ENCODE data around the gene HPCAL1. TPM values are rescaled to one million over a fixed set of nuclear protein-coding genes. Genes with fewer than 3 reads are reported as not detected.
A peak's percentile ranks its signal among the peaks of the same experiment; 100 is the strongest.

HPCAL1 gene
- total and polyA plus RNA-seq, 2 experiments from 2014 or later = 8.3 to 25.4 TPM

DNA sequence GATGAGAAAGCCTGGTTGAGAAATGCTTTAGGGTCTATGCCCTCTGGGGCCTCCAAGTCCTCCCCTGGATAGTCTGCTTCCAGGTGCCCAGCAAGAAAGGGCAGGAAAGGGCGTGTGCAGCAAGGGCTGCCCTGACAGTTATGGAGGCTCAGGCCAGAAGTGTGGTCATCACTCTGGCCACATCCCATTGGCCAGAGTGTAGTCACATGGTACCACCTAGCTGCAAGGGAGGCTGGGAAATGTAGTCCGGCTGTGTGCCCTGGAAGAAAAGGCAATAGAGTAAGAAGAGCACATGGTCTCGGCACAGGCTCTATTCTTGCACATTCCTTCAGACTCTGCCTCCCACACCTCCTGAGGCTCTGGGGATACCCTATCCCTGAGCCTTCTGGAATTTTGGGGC lies 109.7 kb downstream of the HPCAL1 start:
- no peaks in the 10 kb centered on the region for H3K36me3 ChIP-seq (ENCODE audit: insufficient read depth)
- DNase-seq (ENCODE audit: low spot score) = peak; percentile 70
- Mint-ChIP-seq H3K9me3 (no peaks in the 10 kb centered on the region; the same call in 2 of the 3 replicates), H3K4me1 (peaks cover 11% of the 10 kb centered on the region), H3K27ac (no peak overlapping the region), H3K36me3 (ENCODE audit: low read depth) (no peaks in the 10 kb centered on the region), H3K27me3 (ENCODE audit: insufficient read depth, low read depth, poor library complexity) (peaks cover 15% of the 10 kb centered on the region), H3K4me3 (no peak overlapping the region)
- H3K4me1 ChIP-seq (ENCODE audit: insufficient read depth) = no peaks in the 10 kb centered on the region; the same call in 1 of the 2 replicates
- 0 out of 2 replicates have a peak overlapping the region, but pooled peaks have one; percentile 66 for H2AFZ ChIP-seq
- no peaks in the 10 kb centered on the region for H3F3A ChIP-seq (replicated peaks; ENCODE audit: low read depth)
- H3K4me3 ChIP-seq = no peak overlapping the region
- no peaks in the 10 kb centered on the region for H3K9me2 ChIP-seq (ENCODE audit: insufficient read depth)
- peak; percentile 65 for ATAC-seq
- no peaks in the 10 kb centered on the region for H3K79me2 ChIP-seq (replicated peaks; ENCODE audit: insufficient read depth)
- no peak overlapping the region for H3K27ac ChIP-seq (ENCODE audit: low read depth)
- TF ChIP-seq CREB1 (CRISPR knock-in tag; IDR thresholded peaks at IDR 0.05; ENCODE audit: low read depth) = peak; percentile 80
- no peak for TF ChIP-seq EZH2phosphoT487 (IDR thresholded peaks at IDR 0.05; ENCODE audit: unreplicated experiment)
- TF ChIP-seq, protein P1, sequence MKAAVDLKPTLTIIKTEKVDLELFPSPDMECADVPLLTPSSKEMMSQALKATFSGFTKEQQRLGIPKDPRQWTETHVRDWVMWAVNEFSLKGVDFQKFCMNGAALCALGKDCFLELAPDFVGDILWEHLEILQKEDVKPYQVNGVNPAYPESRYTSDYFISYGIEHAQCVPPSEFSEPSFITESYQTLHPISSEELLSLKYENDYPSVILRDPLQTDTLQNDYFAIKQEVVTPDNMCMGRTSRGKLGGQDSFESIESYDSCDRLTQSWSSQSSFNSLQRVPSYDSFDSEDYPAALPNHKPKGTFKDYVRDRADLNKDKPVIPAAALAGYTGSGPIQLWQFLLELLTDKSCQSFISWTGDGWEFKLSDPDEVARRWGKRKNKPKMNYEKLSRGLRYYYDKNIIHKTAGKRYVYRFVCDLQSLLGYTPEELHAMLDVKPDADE (IDR thresholded peaks at IDR 0.05) = peak; percentile 64; the same call in 1 of the 2 replicates
- no peaks in the 10 kb centered on the region for H4K20me1 ChIP-seq (replicated peaks; ENCODE audit: insufficient read depth)
- no peak overlapping the region for H3K4me2 ChIP-seq
- H3K27me3 ChIP-seq (ENCODE audit: insufficient read depth) = no peaks in the 10 kb centered on the region

DNA sequence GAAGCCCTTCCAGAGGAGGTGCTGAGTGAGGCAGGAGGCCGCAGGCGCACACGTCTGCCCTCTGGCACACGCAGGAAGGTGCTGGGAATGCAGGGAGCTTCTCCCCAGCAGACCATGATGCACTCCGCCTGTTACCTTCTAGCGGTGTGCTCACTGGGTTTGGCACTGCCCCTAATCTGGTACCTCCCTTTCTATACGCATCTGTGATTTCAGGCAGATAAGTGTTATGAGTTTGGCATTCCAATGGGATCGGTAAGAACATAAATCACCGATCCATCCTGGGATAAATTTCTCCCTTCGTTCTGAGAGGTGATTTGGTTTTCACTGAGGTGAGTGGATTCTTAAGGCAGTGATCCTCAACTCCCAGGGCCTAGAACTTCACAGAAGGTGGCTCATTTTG lies 110.8 kb downstream of the HPCAL1 start:
- no peaks in the 10 kb centered on the region for H3K27me3 ChIP-seq (ENCODE audit: insufficient read depth)
- no peaks in the 10 kb centered on the region for H4K20me1 ChIP-seq (replicated peaks; ENCODE audit: insufficient read depth)
- H3K4me3 Mint-ChIP-seq = no peak overlapping the region
- no peaks in the 10 kb centered on the region for H3K9me2 ChIP-seq (ENCODE audit: insufficient read depth)
- ATAC-seq = no peak
- no peaks in the 10 kb centered on the region for H3K36me3 Mint-ChIP-seq (ENCODE audit: low read depth)
- peaks cover 13% of the 10 kb centered on the region for H3K27me3 Mint-ChIP-seq (ENCODE audit: insufficient read depth, low read depth, poor library complexity)
- H3K4me1 ChIP-seq (ENCODE audit: insufficient read depth) = no peaks in the 10 kb centered on the region; the same call in 1 of the 2 replicates
- H3K4me3 ChIP-seq = no peak overlapping the region
- no peak for DNase-seq (ENCODE audit: low spot score)
- H3K27ac ChIP-seq (ENCODE audit: low read depth) = no peak overlapping the region
- no peaks in the 10 kb centered on the region; the same call in 2 of the 3 replicates for H3K9me3 Mint-ChIP-seq
- no peak for TF ChIP-seq EZH2 (IDR thresholded peaks at IDR 0.05; ENCODE audit: low read depth, unreplicated experiment)
- TF ChIP-seq POLR2AphosphoS5 (IDR thresholded peaks at IDR 0.05; ENCODE audit: low read depth) = no peak
- no peak for TF ChIP-seq NANOG (IDR thresholded peaks at IDR 0.05; ENCODE audit: borderline replicate concordance)
- no peak for TF ChIP-seq JUNB (IDR thresholded peaks at IDR 0.05; ENCODE audit: unreplicated experiment)
- no peak for TF ChIP-seq ZNF331 (CRISPR knock-in tag; IDR thresholded peaks at IDR 0.05; ENCODE audit: low read depth)
- TF ChIP-seq, protein P2, sequence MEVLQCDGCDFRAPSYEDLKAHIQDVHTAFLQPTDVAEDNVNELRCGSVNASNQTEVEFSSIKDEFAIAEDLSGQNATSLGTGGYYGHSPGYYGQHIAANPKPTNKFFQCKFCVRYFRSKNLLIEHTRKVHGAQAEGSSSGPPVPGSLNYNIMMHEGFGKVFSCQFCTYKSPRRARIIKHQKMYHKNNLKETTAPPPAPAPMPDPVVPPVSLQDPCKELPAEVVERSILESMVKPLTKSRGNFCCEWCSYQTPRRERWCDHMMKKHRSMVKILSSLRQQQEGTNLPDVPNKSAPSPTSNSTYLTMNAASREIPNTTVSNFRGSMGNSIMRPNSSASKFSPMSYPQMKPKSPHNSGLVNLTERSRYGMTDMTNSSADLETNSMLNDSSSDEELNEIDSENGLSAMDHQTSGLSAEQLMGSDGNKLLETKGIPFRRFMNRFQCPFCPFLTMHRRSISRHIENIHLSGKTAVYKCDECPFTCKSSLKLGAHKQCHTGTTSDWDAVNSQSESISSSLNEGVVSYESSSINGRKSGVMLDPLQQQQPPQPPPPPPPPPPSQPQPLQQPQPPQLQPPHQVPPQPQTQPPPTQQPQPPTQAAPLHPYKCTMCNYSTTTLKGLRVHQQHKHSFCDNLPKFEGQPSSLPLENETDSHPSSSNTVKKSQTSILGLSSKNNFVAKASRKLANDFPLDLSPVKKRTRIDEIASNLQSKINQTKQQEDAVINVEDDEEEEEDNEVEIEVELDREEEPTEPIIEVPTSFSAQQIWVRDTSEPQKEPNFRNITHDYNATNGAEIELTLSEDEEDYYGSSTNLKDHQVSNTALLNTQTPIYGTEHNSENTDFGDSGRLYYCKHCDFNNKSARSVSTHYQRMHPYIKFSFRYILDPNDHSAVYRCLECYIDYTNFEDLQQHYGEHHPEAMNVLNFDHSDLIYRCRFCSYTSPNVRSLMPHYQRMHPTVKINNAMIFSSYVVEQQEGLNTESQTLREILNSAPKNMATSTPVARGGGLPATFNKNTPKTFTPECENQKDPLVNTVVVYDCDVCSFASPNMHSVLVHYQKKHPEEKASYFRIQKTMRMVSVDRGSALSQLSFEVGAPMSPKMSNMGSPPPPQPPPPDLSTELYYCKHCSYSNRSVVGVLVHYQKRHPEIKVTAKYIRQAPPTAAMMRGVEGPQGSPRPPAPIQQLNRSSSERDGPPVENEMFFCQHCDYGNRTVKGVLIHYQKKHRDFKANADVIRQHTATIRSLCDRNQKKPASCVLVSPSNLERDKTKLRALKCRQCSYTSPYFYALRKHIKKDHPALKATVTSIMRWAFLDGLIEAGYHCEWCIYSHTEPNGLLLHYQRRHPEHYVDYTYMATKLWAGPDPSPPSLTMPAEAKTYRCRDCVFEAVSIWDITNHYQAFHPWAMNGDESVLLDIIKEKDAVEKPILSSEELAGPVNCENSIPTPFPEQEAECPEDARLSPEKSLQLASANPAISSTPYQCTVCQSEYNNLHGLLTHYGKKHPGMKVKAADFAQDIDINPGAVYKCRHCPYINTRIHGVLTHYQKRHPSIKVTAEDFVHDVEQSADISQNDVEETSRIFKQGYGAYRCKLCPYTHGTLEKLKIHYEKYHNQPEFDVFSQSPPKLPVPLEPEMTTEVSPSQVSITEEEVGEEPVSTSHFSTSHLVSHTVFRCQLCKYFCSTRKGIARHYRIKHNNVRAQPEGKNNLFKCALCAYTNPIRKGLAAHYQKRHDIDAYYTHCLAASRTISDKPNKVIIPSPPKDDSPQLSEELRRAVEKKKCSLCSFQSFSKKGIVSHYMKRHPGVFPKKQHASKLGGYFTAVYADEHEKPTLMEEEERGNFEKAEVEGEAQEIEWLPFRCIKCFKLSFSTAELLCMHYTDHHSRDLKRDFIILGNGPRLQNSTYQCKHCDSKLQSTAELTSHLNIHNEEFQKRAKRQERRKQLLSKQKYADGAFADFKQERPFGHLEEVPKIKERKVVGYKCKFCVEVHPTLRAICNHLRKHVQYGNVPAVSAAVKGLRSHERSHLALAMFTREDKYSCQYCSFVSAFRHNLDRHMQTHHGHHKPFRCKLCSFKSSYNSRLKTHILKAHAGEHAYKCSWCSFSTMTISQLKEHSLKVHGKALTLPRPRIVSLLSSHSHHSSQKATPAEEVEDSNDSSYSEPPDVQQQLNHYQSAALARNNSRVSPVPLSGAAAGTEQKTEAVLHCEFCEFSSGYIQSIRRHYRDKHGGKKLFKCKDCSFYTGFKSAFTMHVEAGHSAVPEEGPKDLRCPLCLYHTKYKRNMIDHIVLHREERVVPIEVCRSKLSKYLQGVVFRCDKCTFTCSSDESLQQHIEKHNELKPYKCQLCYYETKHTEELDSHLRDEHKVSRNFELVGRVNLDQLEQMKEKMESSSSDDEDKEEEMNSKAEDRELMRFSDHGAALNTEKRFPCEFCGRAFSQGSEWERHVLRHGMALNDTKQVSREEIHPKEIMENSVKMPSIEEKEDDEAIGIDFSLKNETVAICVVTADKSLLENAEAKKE (CRISPR knock-in tag; IDR thresholded peaks at IDR 0.05) = no peak
- TF ChIP-seq, protein P1 (IDR thresholded peaks at IDR 0.05) = no peak
- TF ChIP-seq CREB1 (CRISPR knock-in tag; IDR thresholded peaks at IDR 0.05; ENCODE audit: low read depth) = no peak
- no peak for TF ChIP-seq ZNF114 (CRISPR knock-in tag; IDR thresholded peaks at IDR 0.05)
- TF ChIP-seq EZH2phosphoT487 (IDR thresholded peaks at IDR 0.05; ENCODE audit: unreplicated experiment) = no peak
- H3K27ac Mint-ChIP-seq = no peak overlapping the region
- no peaks in the 10 kb centered on the region for H3F3A ChIP-seq (replicated peaks; ENCODE audit: low read depth)
- no peaks in the 10 kb centered on the region for H3K36me3 ChIP-seq (ENCODE audit: insufficient read depth)
- no peak overlapping the region for H3K4me2 ChIP-seq
- no peak overlapping the region for H2AFZ ChIP-seq
- no peaks in the 10 kb centered on the region for H3K79me2 ChIP-seq (replicated peaks; ENCODE audit: insufficient read depth)
- peaks cover 8% of the 10 kb centered on the region for H3K4me1 Mint-ChIP-seq

Measured in GM23338 (cell line).